Type B pancreatic cell (in vitro differentiated cells): ENCODE measurements around the gene ANKRD36C. TPM values are rescaled to one million over a fixed set of nuclear protein-coding genes. Genes with fewer than 3 reads are reported as not detected.
"Not testable (repeated sequence)": the region's sequence is repeated elsewhere in the genome, so short reads cannot be mapped to it uniquely, and the experiment has no call there.

Experiments
- DNase-seq: peaks from one replicate; pipeline ENCODE4 v3.0.0; 2021; ENCODE audit warnings: mixed read lengths; ENCODE audit not compliant: unreplicated experiment; ENCODE audit errors: extremely low spot score
- H3K27ac Mint-ChIP-seq: 2 replicates; pipeline ENCODE4 v1.8.0; 2021; ENCODE audit warnings: mild to moderate bottlenecking, mixed read lengths
- H3K27me3 Mint-ChIP-seq: 2 replicates; pipeline ENCODE4 v1.8.0; 2021; ENCODE audit warnings: mixed read lengths
- H3K36me3 Mint-ChIP-seq: 2 replicates; pipeline ENCODE4 v1.8.0; 2021; ENCODE audit warnings: mixed read lengths
- H3K4me1 Mint-ChIP-seq: one replicate; pipeline ENCODE4 v1.8.0; 2021; ENCODE audit warnings: mixed read lengths; ENCODE audit not compliant: unreplicated experiment
- H3K4me3 Mint-ChIP-seq: 2 replicates; pipeline ENCODE4 v1.8.0; 2021; ENCODE audit warnings: mild to moderate bottlenecking, mixed read lengths
- H3K9me3 Mint-ChIP-seq: 2 replicates; pipeline ENCODE4 v1.8.0; 2021; ENCODE audit warnings: mixed read lengths
- total RNA-seq: library from RNA; stranded (reverse); gene quantifications from 2 replicates; pipeline ENCODE4 v1.2.1, GENCODE V29; 2021; ENCODE audit warnings: low replicate concordance
- TF ChIP-seq, protein P1 (sequence below): fragments of 200-600 bp; sonication (generic); conservative IDR thresholded peaks from 2 replicates; pipeline ENCODE4 v1.5.0; 2021; ENCODE audit warnings: antibody characterized with exemption, mild to moderate bottlenecking

ANKRD36C gene
- total RNA-seq, 1 donor from 2014 or later, result 47.0 TPM

DNA sequence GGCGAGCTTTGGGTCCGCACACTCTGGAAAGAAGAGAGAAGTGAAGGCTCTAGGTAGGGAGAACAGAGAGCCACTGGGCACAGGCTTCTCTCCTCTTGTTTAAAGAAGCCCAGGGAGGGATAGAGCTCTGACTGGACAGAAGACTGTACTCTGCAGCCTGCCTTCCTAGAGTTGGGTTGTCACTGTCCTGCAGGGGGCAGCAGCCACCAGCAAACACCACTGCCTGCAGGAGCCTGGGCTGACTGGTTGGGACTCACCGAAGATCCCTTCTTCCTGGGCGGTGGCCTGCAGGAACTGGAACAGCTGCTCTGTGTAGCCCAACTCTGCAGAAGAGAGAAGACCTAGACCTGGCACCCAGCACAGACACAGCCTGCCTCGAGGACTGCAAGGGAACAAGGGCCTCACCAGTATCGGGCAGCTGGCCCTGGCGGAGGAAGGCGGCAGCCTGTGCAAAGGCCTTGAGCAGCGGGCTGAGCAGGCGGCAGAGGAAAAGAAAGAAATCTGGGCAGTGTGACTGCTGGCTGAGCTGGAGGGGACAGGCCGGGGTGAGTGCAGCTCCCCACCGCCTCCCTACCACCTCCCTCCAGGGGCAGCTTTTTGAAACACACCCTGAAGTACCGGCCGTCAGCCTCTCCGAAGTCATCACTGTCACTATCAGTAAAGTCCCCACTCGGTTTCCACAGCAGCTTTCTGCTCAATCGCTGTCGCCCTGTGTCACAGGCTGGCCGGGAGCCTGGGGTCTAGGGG lies 31.2 kb upstream of the ANKRD36C start:
- DNase-seq, result peak; percentile 88
- H3K4me1 Mint-ChIP-seq, H3K4me3 Mint-ChIP-seq, H3K27ac Mint-ChIP-seq, H3K9me3 Mint-ChIP-seq, H3K27me3 Mint-ChIP-seq, H3K36me3 Mint-ChIP-seq: not testable (repeated sequence)
- TF ChIP-seq, protein P1, sequence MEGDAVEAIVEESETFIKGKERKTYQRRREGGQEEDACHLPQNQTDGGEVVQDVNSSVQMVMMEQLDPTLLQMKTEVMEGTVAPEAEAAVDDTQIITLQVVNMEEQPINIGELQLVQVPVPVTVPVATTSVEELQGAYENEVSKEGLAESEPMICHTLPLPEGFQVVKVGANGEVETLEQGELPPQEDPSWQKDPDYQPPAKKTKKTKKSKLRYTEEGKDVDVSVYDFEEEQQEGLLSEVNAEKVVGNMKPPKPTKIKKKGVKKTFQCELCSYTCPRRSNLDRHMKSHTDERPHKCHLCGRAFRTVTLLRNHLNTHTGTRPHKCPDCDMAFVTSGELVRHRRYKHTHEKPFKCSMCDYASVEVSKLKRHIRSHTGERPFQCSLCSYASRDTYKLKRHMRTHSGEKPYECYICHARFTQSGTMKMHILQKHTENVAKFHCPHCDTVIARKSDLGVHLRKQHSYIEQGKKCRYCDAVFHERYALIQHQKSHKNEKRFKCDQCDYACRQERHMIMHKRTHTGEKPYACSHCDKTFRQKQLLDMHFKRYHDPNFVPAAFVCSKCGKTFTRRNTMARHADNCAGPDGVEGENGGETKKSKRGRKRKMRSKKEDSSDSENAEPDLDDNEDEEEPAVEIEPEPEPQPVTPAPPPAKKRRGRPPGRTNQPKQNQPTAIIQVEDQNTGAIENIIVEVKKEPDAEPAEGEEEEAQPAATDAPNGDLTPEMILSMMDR, result peak; percentile 91

DNA sequence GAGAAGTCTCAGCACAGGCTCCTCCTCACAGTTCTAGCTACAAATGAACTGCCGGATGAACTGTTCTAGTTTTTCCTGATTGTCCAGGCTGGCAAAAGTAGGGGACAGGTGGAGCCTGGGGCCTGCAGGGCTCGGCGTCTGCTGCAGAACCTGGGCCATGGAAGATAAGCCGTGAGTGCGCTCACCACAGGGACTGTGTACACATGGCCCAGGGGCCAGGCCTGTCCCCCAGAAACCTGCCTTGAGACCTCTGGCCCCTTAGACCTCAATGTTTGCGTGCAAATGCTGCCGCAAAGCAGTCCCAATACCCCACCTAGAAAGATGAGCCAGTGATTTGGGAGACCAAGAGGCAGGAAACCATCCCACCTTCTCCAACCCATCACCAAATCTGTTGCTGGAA lies 30.5 kb upstream of the ANKRD36C start:
- H3K4me1 Mint-ChIP-seq, H3K4me3 Mint-ChIP-seq, DNase-seq, H3K36me3 Mint-ChIP-seq, H3K27me3 Mint-ChIP-seq, H3K9me3 Mint-ChIP-seq, H3K27ac Mint-ChIP-seq: not testable (repeated sequence)

DNA sequence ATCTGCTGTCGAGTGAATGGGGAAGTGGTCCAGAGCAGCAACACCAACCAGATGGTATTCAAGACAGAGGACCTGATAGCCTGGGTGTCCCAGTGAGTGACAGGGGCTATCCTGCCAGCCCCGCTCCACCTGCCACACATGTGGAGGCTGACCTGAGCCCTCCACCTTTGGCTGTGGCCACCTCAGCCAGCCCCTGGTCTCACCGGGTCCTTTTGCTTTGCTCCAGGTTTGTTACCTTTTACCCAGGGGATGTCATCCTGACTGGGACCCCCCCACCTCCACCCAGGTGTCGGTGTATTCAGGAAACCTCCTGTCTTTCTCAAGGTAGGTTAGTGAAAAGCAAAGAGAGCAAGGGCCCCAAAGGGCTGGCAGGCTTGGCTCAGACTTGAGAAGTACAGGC lies 29.5 kb upstream of the ANKRD36C start:
- H3K27ac Mint-ChIP-seq, DNase-seq: not testable (repeated sequence)

DNA sequence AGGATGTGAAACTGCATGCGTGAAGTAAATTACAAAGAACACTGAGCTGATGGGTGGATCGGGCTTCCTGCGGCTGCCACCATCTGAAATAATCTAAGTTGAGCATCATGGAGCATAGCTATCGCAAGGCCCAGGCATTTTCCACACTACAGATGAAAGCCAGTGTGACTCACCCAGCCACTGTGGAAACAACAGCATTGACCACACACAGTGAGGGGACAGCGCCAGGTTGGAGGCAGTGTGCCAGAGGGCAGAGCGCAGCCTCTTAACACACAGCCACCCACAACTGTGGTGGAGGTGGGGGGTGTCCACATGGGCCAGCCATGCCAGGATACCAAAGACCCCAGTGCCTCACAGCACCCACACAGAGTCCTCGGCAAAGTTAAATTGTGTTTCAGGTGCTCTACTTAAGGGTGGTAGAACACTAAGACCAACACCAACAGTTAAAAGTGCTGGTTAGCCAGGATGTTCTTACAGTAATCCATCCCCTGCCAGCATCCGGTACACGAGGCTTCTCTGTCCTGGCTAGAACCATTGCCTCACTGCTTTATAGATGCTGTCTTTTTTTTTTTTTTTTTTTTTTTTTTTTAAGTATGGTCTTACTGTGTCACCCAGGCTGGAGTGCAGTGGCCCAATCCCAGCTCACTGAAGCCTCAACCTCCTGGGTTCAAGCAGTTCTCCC lies 28.4 kb upstream of the ANKRD36C start:
- DNase-seq, H3K27me3 Mint-ChIP-seq, H3K9me3 Mint-ChIP-seq, H3K36me3 Mint-ChIP-seq, H3K4me1 Mint-ChIP-seq, H3K4me3 Mint-ChIP-seq, H3K27ac Mint-ChIP-seq: not testable (repeated sequence)

More for the DNA sequence above, 29.5 kb upstream of the ANKRD36C start:
- not testable (repeated sequence) for H3K9me3 Mint-ChIP-seq, H3K27me3 Mint-ChIP-seq, H3K4me3 Mint-ChIP-seq, H3K4me1 Mint-ChIP-seq, H3K36me3 Mint-ChIP-seq

DNA sequence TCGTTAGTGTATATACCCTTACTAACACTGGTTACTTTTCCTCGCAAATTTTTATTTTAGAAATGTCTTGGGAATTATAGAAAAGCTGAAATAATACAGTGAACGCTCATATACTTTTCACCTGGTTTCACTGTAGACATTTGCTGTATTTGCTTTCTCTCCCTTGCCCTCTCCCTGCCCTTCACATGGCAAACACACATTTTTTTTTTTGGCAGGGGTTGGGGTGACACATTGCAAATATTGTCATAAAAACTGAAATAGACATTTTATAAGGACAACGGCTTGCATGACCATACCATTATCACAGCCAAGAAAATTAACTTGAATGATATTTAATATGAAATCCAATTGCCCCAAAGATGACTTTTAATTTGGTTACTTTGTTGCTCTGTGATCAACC lies 24.7 kb upstream of the ANKRD36C start:
- not testable (repeated sequence) for DNase-seq, H3K27me3 Mint-ChIP-seq, H3K4me1 Mint-ChIP-seq, H3K4me3 Mint-ChIP-seq, H3K9me3 Mint-ChIP-seq, H3K36me3 Mint-ChIP-seq
- H3K27ac Mint-ChIP-seq, result peak overlapping the region; percentile 28

DNA sequence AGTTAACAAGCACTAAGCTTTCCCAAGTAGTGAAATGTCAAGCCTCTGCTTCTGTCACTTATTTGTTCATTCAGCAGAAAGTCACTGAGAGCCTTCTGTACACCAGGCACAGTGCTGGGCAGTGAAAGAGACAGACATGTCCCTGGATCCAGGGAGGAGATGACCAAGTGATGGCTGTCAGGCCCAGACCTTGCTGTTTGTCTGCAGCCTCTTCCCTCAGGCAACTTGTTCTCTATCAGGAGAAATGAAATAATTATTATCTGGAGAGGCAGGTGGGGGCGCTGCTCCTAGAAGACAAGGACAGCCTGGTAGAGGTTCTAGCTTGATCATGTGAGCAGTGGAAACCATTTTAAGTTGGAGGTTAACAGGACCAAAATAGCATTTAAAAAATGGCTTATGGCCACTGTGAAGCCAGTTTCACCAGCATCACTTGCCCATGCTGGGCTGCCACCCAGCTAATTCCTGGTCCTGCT lies 21.2 kb upstream of the ANKRD36C start:
- not testable (repeated sequence) for H3K9me3 Mint-ChIP-seq, H3K4me1 Mint-ChIP-seq, H3K36me3 Mint-ChIP-seq, H3K4me3 Mint-ChIP-seq, H3K27me3 Mint-ChIP-seq, DNase-seq, H3K27ac Mint-ChIP-seq

DNA sequence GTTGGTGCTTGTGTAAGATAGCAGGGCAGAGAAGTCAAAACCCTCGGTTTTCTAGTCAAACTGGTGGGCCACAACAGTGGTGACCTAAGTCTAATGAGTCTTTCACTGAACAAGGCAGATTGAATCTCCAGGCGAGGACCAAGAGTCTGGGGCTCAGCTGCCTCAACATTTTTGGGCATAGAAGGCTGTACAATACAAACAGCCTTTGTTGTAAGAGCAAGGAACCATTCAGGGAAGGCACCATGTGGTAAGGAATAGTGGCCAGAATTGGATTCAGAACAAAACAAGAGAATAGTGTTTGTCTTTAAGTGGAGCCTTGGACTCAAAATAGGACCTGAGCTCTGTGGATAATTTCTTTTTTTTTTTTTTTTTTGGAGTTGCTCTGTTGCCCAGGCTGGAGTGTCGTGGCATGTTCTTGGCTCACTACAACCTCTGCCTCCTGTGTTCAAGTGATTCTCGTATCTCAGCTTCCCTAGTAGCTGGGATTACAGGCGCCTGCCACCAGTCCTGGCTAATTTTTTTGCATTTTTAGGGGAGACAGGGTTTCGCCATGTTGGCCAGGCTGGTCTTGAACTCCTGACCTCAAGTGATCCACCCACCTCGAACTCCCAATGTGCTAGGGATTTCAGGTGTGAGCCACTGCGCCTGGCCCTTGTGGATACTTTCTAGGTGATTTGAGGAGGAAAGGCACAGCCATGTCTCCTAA lies 20.6 kb upstream of the ANKRD36C start:
- H3K27me3 Mint-ChIP-seq, H3K27ac Mint-ChIP-seq, H3K4me1 Mint-ChIP-seq, H3K36me3 Mint-ChIP-seq, H3K9me3 Mint-ChIP-seq, DNase-seq: not testable (repeated sequence)
- H3K4me3 Mint-ChIP-seq, result peak overlapping the region; percentile 24

DNA sequence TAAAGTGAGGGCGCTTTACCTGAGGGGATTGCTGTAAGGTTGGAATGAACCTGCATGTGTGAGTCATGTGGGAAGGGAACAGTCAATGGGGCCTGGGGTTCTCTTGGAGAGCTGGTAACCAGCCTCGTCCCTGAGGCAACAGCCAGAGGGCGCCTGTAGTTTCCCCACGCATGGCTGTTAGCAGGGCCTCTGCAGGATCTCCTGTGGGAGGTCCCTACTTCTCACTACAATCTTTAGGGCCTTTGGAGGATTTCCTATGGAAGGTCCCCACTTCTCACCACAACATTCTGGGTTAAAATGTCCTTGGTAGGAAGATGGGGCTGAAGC lies 19.5 kb upstream of the ANKRD36C start:
- Mint-ChIP-seq H3K27me3 (peaks cover 19% of the 10 kb centered on the region), H3K4me3 (peak overlapping the region; percentile 65)
- TF ChIP-seq, protein P1, result peak; percentile 40
- not testable (repeated sequence) for H3K27ac Mint-ChIP-seq, DNase-seq, H3K36me3 Mint-ChIP-seq, H3K9me3 Mint-ChIP-seq, H3K4me1 Mint-ChIP-seq

DNA sequence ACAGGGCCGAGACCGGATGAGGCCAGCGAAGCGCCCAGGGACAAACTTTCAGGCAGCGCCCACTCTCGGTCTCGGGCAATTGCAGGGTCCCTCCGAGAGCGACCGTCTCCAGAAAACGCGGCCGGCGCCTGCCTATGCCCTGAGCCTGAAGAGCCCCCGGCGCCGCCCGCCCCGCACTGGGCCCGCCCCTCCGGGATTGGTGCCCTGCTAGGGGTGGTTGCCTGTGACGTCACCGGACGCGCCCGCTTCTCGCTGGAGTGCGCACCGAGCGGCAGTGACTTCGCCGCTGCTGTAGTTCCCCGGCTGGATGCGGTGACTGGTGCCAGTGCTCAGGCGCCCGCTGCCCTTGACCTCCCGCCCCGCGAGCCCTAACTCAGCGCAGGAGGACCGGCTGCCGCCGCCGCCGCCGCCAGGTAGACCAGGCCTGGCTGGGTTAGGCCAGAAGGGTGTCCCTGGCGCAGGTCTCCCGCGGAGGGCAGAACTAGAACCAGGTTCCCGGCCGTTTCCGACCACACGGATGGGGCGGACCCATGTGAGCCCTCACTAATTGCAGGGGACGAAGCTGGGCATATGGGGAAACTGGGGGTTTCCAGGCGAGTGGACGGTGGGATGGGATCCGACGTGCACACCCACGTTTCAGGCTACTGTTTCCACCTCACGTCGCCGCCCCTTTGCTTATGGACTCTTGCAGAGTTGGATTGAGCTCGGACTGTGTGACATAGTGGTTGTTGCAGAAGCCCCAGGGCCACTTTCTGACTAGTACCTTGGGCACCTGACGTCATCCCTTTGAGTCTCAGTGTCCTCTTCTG lies 18.9 kb upstream of the ANKRD36C start:
- Mint-ChIP-seq H3K4me3 (peak overlapping the region; percentile 87), H3K27ac (peak overlapping the region; percentile 89), H3K27me3 (peaks cover 22% of the 10 kb centered on the region)
- DNase-seq, result peak; percentile 94
- not testable (repeated sequence) for H3K9me3 Mint-ChIP-seq, H3K4me1 Mint-ChIP-seq, H3K36me3 Mint-ChIP-seq

DNA sequence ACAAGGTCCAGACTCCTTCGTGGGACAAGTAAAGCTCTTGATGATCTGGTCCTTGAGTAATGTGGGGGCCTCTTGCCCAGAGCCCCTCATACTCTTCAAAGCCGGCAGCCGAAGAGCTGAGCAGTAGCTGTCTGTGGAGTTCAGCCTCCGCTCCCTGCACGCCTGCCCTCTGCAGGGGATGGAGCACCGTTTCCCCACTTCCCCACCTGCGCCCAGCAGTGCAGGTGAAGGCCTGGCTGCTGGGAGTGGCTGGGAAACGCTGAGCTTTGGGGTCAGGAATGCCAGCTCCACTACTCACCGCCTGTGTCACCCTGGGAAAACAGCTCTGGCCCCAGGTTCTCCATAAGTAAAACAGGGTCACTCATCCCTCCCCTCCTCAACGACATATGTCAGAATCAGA lies 18.2 kb upstream of the ANKRD36C start:
- not testable (repeated sequence) for DNase-seq, H3K4me1 Mint-ChIP-seq
- peaks cover 25% of the 10 kb centered on the region for H3K27me3 Mint-ChIP-seq

DNA sequence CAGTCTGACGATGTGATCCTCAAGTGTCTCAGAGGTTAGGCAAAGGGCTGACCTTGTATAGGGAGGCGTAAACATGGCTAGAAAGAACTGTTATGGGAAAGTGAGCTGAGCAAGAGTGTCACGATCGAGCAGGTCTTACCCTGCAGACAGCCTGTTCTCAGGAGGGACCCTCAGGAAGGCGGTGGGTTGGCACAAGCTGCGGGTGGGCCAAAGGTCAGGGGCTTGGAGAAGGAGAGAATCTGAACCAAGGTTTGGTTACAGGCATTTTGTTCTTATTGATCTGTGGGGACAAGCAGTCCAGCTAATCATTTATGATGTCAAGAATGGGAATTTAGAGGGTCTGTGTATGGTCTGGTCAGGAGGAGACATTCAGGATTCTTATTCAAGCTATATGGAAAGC lies 16.4 kb upstream of the ANKRD36C start:
- DNase-seq, H3K4me1 Mint-ChIP-seq, H3K9me3 Mint-ChIP-seq, H3K36me3 Mint-ChIP-seq: not testable (repeated sequence)
- Mint-ChIP-seq H3K27me3 (peaks cover 30% of the 10 kb centered on the region), H3K27ac (peak overlapping the region; percentile 2), H3K4me3 (peak overlapping the region; percentile 67)

More for the DNA sequence above, 18.2 kb upstream of the ANKRD36C start:
- H3K36me3 Mint-ChIP-seq, H3K9me3 Mint-ChIP-seq: not testable (repeated sequence)
- peak overlapping the region; percentile 87 for H3K4me3 Mint-ChIP-seq
- H3K27ac Mint-ChIP-seq, result peak overlapping the region; percentile 89
